HG02885 (cell line): Measurements from ENCODE around the gene AVEN.
"Not testable (repeated sequence)": the region's sequence is repeated elsewhere in the genome, so short reads cannot be mapped to it uniquely, and the experiment has no call there.

Experiments
- ATAC-seq: cut with Tn5 transposase; IDR thresholded peaks from one replicate; pipeline ENCODE4 v1.9.1; 2021; ENCODE audit warnings: mild to moderate bottlenecking; ENCODE audit not compliant: unreplicated experiment, poor library complexity

The AVEN gene

GRCh38 chr15:34038871-34039789, at the start of gene AVEN:
AVEN (minus strand) TSS chr15:34039204; CDS start chr15:34039046, 158 bp downstream.
- peak; percentile 60 for ATAC-seq

GRCh38 chr15:34085746-34086145, 46.7 kb upstream of the AVEN start:
- no peak for ATAC-seq

- ATAC-seq = no peak
Observed at GRCh38 chr15:34084086-34084485, 45.1 kb upstream of the AVEN start.

GRCh38 chr15:34079904-34080303, 40.9 kb upstream of the AVEN start:
- no peak for ATAC-seq

- ATAC-seq = no peak
Observed at GRCh38 chr15:34078900-34079299, 39.9 kb upstream of the AVEN start.

GRCh38 chr15:34076785-34077184, 37.8 kb upstream of the AVEN start:
- no peak for ATAC-seq

- no peak for ATAC-seq
Observed at GRCh38 chr15:34070003-34070402, 31.0 kb upstream of the AVEN start.

GRCh38 chr15:34065941-34066340, 26.9 kb upstream of the AVEN start:
- no peak for ATAC-seq

GRCh38 chr15:34065261-34065660, 26.3 kb upstream of the AVEN start:
- ATAC-seq = no peak

GRCh38 chr15:34064438-34064837, 25.4 kb upstream of the AVEN start:
- no peak for ATAC-seq

- ATAC-seq = no peak
Observed at GRCh38 chr15:34059946-34060345, 20.9 kb upstream of the AVEN start.

GRCh38 chr15:34059476-34059875, 20.5 kb upstream of the AVEN start:
- no peak for ATAC-seq

- no peak for ATAC-seq
Observed at GRCh38 chr15:34056911-34057310, 17.9 kb upstream of the AVEN start.

GRCh38 chr15:34055868-34056595, 17.0 kb upstream of the AVEN start:
- no peak for ATAC-seq

GRCh38 chr15:34054081-34054707, 15.2 kb upstream of the AVEN start:
- ATAC-seq = no peak

GRCh38 chr15:34050385-34050784, 11.4 kb upstream of the AVEN start:
- ATAC-seq = not testable (repeated sequence)

GRCh38 chr15:34049112-34049511, 10.1 kb upstream of the AVEN start:
- ATAC-seq = no peak

- no peak for ATAC-seq
Observed at GRCh38 chr15:34047893-34048775, 9.1 kb upstream of the AVEN start.

GRCh38 chr15:34046471-34047145, 7.6 kb upstream of the AVEN start:
- ATAC-seq = no peak
